B cell (primary cell): ENCODE results near the gene M6PR.
"Not testable (repeated sequence)": the region's sequence is repeated elsewhere in the genome, so short reads cannot be mapped to it uniquely, and the experiment has no call there.

Experiments used
- EZH2 ChIP-seq: IDR thresholded peaks from 2 replicates; pipeline ENCODE4 v1.6.1; 2012; ENCODE audit warnings: borderline replicate concordance, low read depth, mild to moderate bottlenecking, moderate library complexity, low read length; ENCODE audit not compliant: insufficient read depth, poor library complexity, severe bottlenecking
- TF ChIP-seq, protein P1 (sequence below): fragments of 200-600 bp; IDR thresholded peaks from one replicate; pipeline ENCODE4 v1.8.0; 2022; ENCODE audit warnings: antibody characterized with exemption, mild to moderate bottlenecking

DNA sequence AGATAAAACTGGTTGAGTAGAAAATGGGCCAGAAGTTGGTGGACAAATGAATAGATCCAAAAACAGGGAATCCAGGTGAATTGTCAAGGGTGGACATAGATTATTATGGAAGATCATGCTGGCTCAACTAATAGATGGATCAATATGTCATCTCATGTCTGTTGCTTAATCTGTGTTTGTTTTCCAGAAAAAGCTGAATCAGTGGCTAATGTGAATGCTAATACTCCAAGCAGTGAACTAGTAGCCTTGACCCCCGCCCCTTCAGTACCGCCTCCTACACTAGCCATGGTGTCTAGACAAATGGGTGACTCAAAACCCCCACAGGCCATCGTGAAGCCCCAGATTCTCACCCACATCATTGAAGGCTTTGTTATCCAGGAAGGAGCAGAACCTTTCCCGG is 15.4 kb downstream of the M6PR start:
- TF ChIP-seq, protein P1, sequence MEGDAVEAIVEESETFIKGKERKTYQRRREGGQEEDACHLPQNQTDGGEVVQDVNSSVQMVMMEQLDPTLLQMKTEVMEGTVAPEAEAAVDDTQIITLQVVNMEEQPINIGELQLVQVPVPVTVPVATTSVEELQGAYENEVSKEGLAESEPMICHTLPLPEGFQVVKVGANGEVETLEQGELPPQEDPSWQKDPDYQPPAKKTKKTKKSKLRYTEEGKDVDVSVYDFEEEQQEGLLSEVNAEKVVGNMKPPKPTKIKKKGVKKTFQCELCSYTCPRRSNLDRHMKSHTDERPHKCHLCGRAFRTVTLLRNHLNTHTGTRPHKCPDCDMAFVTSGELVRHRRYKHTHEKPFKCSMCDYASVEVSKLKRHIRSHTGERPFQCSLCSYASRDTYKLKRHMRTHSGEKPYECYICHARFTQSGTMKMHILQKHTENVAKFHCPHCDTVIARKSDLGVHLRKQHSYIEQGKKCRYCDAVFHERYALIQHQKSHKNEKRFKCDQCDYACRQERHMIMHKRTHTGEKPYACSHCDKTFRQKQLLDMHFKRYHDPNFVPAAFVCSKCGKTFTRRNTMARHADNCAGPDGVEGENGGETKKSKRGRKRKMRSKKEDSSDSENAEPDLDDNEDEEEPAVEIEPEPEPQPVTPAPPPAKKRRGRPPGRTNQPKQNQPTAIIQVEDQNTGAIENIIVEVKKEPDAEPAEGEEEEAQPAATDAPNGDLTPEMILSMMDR = not testable (repeated sequence)
- not testable (repeated sequence) for TF ChIP-seq EZH2
